IPS-18a (cell line): ENCODE measurements around the gene YWHAH.

Experiments
- H3K27ac ChIP-seq: one replicate; pipeline ENCODE4 v1.5.1; 2013; ENCODE audit warnings: low read length
- H3K27me3 ChIP-seq: one replicate; pipeline ENCODE4 v1.6.1; 2013; ENCODE audit warnings: mild to moderate bottlenecking, low read length; ENCODE audit not compliant: control insufficient read depth, insufficient read depth
- H3K36me3 ChIP-seq: one replicate; pipeline ENCODE4 v1.6.1; 2013; ENCODE audit warnings: low read depth, low read length; ENCODE audit not compliant: control insufficient read depth
- H3K4me1 ChIP-seq: one replicate; pipeline ENCODE4 v1.6.1; 2013; ENCODE audit warnings: low read depth, low read length; ENCODE audit not compliant: control insufficient read depth
- H3K4me3 ChIP-seq: one replicate; pipeline ENCODE4 v1.5.1; 2013; ENCODE audit warnings: low read length
- H3K9ac ChIP-seq: one replicate; pipeline ENCODE4 v1.6.1; 2013; ENCODE audit warnings: mild to moderate bottlenecking, low read length, moderate library complexity
- H3K9me3 ChIP-seq: one replicate; pipeline ENCODE4 v1.6.1; 2013; ENCODE audit warnings: low read depth, low read length; ENCODE audit not compliant: control insufficient read depth

Gene YWHAH

GRCh38 chr22:31953261-31953660 is 8.9 kb downstream of the YWHAH start:
- Histone ChIP-seq H3K36me3 (peaks cover 54% of the 10 kb centered on the region), H3K9me3 (no peaks in the 10 kb centered on the region), H3K4me3 (no peak overlapping the region), H3K4me1 (peaks cover 9% of the 10 kb centered on the region), H3K27ac (no peak overlapping the region), H3K27me3 (no peaks in the 10 kb centered on the region), H3K9ac (no peak overlapping the region)

- H3K36me3 ChIP-seq, result peaks cover 42% of the 10 kb centered on the region
- H3K9ac ChIP-seq, result no peak overlapping the region
- H3K4me3 ChIP-seq, result no peak overlapping the region
- H3K27ac ChIP-seq, result no peak overlapping the region
- H3K9me3 ChIP-seq, result no peaks in the 10 kb centered on the region
- H3K4me1 ChIP-seq, result peaks cover 9% of the 10 kb centered on the region
- H3K27me3 ChIP-seq, result no peaks in the 10 kb centered on the region
Measured at GRCh38 chr22:31954535-31955523, 10.5 kb downstream of the YWHAH start.

- peaks cover 15% of the 10 kb centered on the region for H3K4me1 ChIP-seq
- no peaks in the 10 kb centered on the region for H3K27me3 ChIP-seq
- peaks cover 34% of the 10 kb centered on the region for H3K36me3 ChIP-seq
- no peaks in the 10 kb centered on the region for H3K9me3 ChIP-seq
- H3K4me3 ChIP-seq, result no peak overlapping the region
- H3K27ac ChIP-seq, result no peak overlapping the region
- no peak overlapping the region for H3K9ac ChIP-seq
Measured at GRCh38 chr22:31956360-31956759, 12.0 kb downstream of the YWHAH start.

- H3K4me3 ChIP-seq, result no peak overlapping the region
- peaks cover 9% of the 10 kb centered on the region for H3K4me1 ChIP-seq
- H3K27ac ChIP-seq, result no peak overlapping the region
- no peak overlapping the region for H3K9ac ChIP-seq
- no peaks in the 10 kb centered on the region for H3K9me3 ChIP-seq
- H3K27me3 ChIP-seq, result no peaks in the 10 kb centered on the region
- peaks cover 28% of the 10 kb centered on the region for H3K36me3 ChIP-seq
Measured at GRCh38 chr22:31957970-31958594, 13.7 kb downstream of the YWHAH start.

- H3K9ac ChIP-seq, result no peak overlapping the region
- no peaks in the 10 kb centered on the region for H3K9me3 ChIP-seq
- H3K4me3 ChIP-seq, result no peak overlapping the region
Measured at GRCh38 chr22:31958625-31959239, 14.4 kb downstream of the YWHAH start.

GRCh38 chr22:31960767-31961166 is 16.4 kb downstream of the YWHAH start:
- Histone ChIP-seq H3K36me3 (peaks cover 25% of the 10 kb centered on the region), H3K27me3 (no peaks in the 10 kb centered on the region), H3K27ac (no peak overlapping the region), H3K4me1 (peaks cover 6% of the 10 kb centered on the region), H3K4me3 (no peak overlapping the region), H3K9me3 (no peaks in the 10 kb centered on the region), H3K9ac (no peak overlapping the region)

More at GRCh38 chr22:31958625-31959239, 14.4 kb downstream of the YWHAH start:
- no peaks in the 10 kb centered on the region for H3K27me3 ChIP-seq
- peaks cover 28% of the 10 kb centered on the region for H3K36me3 ChIP-seq
- peaks cover 6% of the 10 kb centered on the region for H3K4me1 ChIP-seq
- no peak overlapping the region for H3K27ac ChIP-seq

- H3K4me1 ChIP-seq, result peaks cover 6% of the 10 kb centered on the region
- H3K9ac ChIP-seq, result no peak overlapping the region
- H3K4me3 ChIP-seq, result no peak overlapping the region
- no peaks in the 10 kb centered on the region for H3K27me3 ChIP-seq
- H3K36me3 ChIP-seq, result peaks cover 7% of the 10 kb centered on the region
- H3K27ac ChIP-seq, result no peak overlapping the region
- H3K9me3 ChIP-seq, result no peaks in the 10 kb centered on the region
Measured at GRCh38 chr22:31962387-31963125, 18.2 kb downstream of the YWHAH start.

GRCh38 chr22:31968022-31968421 is 23.7 kb downstream of the YWHAH start:
- Histone ChIP-seq H3K9me3 (no peaks in the 10 kb centered on the region), H3K36me3 (no peaks in the 10 kb centered on the region), H3K4me3 (no peak overlapping the region), H3K9ac (no peak overlapping the region), H3K27me3 (no peaks in the 10 kb centered on the region), H3K27ac (no peak overlapping the region), H3K4me1 (no peaks in the 10 kb centered on the region)

- H3K4me1 ChIP-seq, result no peaks in the 10 kb centered on the region
- H3K4me3 ChIP-seq, result peak overlapping the region; percentile 75
- H3K27ac ChIP-seq, result no peak overlapping the region
- no peaks in the 10 kb centered on the region for H3K36me3 ChIP-seq
- H3K27me3 ChIP-seq, result no peaks in the 10 kb centered on the region
- peak overlapping the region; percentile 19 for H3K9ac ChIP-seq
- no peaks in the 10 kb centered on the region for H3K9me3 ChIP-seq
Measured at GRCh38 chr22:31969789-31970489, 25.6 kb downstream of the YWHAH start.

GRCh38 chr22:31970490-31971444 is 26.4 kb downstream of the YWHAH start:
- Histone ChIP-seq H3K27ac (no peak overlapping the region), H3K27me3 (no peaks in the 10 kb centered on the region), H3K36me3 (no peaks in the 10 kb centered on the region), H3K9me3 (no peaks in the 10 kb centered on the region), H3K4me3 (peak overlapping the region; percentile 75), H3K9ac (peak overlapping the region; percentile 19), H3K4me1 (no peaks in the 10 kb centered on the region)
